Skeletal muscle tissue (tissue), 5 donors: Measurements from ENCODE around the gene GALNT9. TPM values are rescaled to one million over a fixed set of nuclear protein-coding genes. Genes with fewer than 3 reads are reported as not detected.
"Not testable (repeated sequence)": the region's sequence is repeated elsewhere in the genome, so short reads cannot be mapped to it uniquely, and the experiment has no call there.

Experiments
- H3K27ac ChIP-seq: one replicate; pipeline ENCODE4 v1.7.0; 2013; ENCODE audit warnings: mild to moderate bottlenecking, low read depth, low read length, inconsistent platforms
- H3K27me3 ChIP-seq, 3 donors: one replicate each; pipeline ENCODE4 v1.7.0; 2013; ENCODE audit warnings: low read length in 3 of 3; ENCODE audit not compliant: control insufficient read depth in 3 of 3, insufficient read depth in 3 of 3
- H3K36me3 ChIP-seq, 3 donors: one replicate each; pipeline ENCODE4 v1.7.0; 2013; ENCODE audit warnings: low read length in 3 of 3; ENCODE audit not compliant: control insufficient read depth in 3 of 3, insufficient read depth in 3 of 3
- H3K4me1 ChIP-seq, 3 donors: one replicate each; pipeline ENCODE4 v1.7.0; 2013; ENCODE audit warnings: low read length in 3 of 3, mild to moderate bottlenecking in 3 of 3; ENCODE audit not compliant: control insufficient read depth in 3 of 3, insufficient read depth in 3 of 3
- H3K4me3 ChIP-seq, 3 donors: one replicate each; pipeline ENCODE4 v1.7.0; 2013; ENCODE audit warnings: low read length in 3 of 3
- H3K9ac ChIP-seq, 3 donors: one replicate each; pipeline ENCODE4 v1.7.0; 2013; ENCODE audit warnings: low read length in 3 of 3, mild to moderate bottlenecking in 3 of 3, moderate library complexity in 2 of 3, low read depth in 1 of 3
- H3K9me3 ChIP-seq, 3 donors: one replicate each; pipeline ENCODE4 v1.7.0; 2013; ENCODE audit warnings: low read length in 3 of 3; ENCODE audit not compliant: control insufficient read depth in 3 of 3
- small RNA-seq: library from RNA; depleted of rRNA; stranded (forward); fragments of <200 nt; gene quantifications from one replicate; pipeline ENCODE3, GENCODE V24; 2014
- total RNA-seq: library from RNA; depleted of rRNA; stranded (reverse); fragments of >200 nt; gene quantifications from one replicate; pipeline ENCODE4 v1.2.3, GENCODE V29; 2014
- donor health status: Osteomylitis.

The GALNT9 gene
- total RNA-seq, 1 donor from 2014 or later = 0.52 TPM

DNA sequence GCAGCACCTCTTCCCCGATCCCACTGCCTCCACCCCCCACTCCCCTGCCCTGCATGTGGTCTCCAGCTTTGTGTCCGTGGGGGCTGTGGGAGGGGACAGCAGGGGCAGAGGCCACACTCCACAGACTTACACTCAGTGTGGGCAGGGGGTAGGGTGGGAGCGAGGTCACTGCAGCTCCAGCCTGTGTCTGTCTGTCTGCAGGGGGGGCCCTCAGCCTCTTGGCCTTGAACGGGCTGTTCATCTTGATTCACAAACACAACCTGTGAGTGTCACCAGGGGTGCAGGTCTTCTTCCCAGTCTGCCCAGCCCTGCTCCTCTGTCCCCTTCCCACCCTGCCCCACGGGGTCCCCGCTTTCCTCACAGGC is 178.6 kb downstream of the GALNT9 start:
- no peak overlapping the region for H3K27ac ChIP-seq
- H3K4me1 ChIP-seq = peaks cover 5 to 7% (median 6%) of the 10 kb centered on the region in 3 donors
- peaks cover 9 to 16% (median 15%) of the 10 kb centered on the region in 3 donors for H3K36me3 ChIP-seq
- no peak overlapping the region for H3K9ac ChIP-seq
- H3K4me3 ChIP-seq = no peak overlapping the region
- H3K27me3 ChIP-seq = peaks cover 0 to 3% (median 2%) of the 10 kb centered on the region in 3 donors
- H3K9me3 ChIP-seq = no peaks in the 10 kb centered on the region

DNA sequence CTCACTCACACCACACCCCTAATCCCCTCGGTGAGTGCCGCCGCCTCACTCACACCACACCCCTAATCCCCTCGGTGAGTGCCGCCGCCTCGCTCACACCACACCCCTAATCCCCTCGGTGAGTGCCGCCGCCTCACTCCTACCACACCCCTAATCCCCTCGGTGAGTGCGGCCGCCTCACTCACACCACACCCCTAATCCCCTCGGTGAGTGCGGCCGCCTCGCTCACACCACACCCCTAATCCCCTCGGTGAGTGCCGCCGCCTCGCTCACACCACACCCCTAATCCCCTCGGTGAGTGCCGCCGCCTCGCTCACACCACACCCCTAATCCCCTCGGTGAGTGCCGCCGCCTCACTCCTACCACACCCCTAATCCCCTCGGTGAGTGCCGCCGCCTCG is 179.9 kb downstream of the GALNT9 start:
- not testable (repeated sequence) for H3K27me3 ChIP-seq, H3K9ac ChIP-seq
- H3K36me3 ChIP-seq = peaks cover 9 to 19% (median 12%) of the 10 kb centered on the region in 3 donors

GRCh38 chr12:132148368-132149045 is 180.9 kb downstream of the GALNT9 start:
- H3K27ac ChIP-seq = no peak overlapping the region
- no peak overlapping the region for H3K4me3 ChIP-seq
- H3K9me3 ChIP-seq = no peaks in the 10 kb centered on the region
- no peaks in the 10 kb centered on the region for H3K27me3 ChIP-seq
- H3K4me1 ChIP-seq = peaks cover 9 to 13% (median 10%) of the 10 kb centered on the region in 3 donors
- H3K36me3 ChIP-seq = peaks cover 9 to 19% (median 12%) of the 10 kb centered on the region in 3 donors
- H3K9ac ChIP-seq = no peak overlapping the region

More for the DNA sequence above, 179.9 kb downstream of the GALNT9 start:
- H3K27ac ChIP-seq, H3K4me3 ChIP-seq, H3K9me3 ChIP-seq: not testable (repeated sequence)
- peaks cover 15 to 17% (median 17%) of the 10 kb centered on the region in 3 donors for H3K4me1 ChIP-seq

DNA sequence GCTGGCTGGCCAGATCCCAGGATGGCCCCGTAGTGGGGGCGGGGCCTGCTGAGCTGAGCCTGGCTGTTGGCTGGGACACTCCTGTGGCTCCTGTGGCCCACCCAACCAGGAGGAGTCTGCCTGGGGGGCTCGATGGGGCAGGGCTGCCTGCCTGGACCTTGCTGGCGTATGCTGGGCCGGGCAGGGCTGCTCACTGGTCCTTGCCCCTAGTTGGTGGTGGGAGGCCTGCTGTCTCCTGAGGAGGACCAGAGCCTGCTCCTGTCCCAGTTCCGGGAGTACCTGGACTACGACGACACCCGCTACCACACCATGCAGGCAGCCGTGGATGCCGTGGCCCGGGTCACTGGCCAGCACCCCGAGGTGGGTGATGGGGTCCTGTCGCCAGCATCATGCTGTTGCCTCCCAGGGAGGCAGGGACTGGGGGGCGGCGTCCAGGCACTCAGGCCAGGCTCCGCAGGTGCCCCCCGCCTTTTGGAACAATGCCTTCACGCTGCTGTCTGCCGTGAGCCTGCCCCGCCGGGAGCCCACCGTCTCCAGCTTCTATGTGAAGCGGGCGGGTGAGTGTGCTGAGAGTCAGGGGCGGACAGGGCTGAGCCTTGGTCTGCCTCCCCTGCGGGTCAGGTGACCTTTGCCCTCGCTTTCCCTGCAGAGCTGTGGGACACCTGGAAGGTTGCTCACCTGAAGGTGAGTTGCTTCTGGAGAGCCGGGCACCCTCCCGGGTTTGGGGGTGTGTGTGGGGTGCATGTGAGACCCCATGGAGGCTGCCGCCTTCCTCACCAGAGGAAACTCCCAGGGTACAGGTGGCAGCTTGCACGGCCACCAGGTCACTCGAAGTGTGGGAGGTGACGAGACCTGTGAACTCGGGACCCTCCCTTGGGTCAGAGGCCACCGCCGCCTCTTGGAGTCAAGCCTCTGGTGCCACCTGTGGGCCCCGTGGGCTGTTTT is 181.7 kb downstream of the GALNT9 start:
- peaks cover 9 to 19% (median 12%) of the 10 kb centered on the region in 3 donors for H3K36me3 ChIP-seq
- H3K9me3 ChIP-seq = no peaks in the 10 kb centered on the region
- H3K27me3 ChIP-seq = no peaks in the 10 kb centered on the region
- H3K9ac ChIP-seq = no peak overlapping the region
- H3K27ac ChIP-seq = no peak overlapping the region
- H3K4me1 ChIP-seq = peaks cover 17 to 21% (median 18%) of the 10 kb centered on the region in 3 donors
- no peak overlapping the region for H3K4me3 ChIP-seq

DNA sequence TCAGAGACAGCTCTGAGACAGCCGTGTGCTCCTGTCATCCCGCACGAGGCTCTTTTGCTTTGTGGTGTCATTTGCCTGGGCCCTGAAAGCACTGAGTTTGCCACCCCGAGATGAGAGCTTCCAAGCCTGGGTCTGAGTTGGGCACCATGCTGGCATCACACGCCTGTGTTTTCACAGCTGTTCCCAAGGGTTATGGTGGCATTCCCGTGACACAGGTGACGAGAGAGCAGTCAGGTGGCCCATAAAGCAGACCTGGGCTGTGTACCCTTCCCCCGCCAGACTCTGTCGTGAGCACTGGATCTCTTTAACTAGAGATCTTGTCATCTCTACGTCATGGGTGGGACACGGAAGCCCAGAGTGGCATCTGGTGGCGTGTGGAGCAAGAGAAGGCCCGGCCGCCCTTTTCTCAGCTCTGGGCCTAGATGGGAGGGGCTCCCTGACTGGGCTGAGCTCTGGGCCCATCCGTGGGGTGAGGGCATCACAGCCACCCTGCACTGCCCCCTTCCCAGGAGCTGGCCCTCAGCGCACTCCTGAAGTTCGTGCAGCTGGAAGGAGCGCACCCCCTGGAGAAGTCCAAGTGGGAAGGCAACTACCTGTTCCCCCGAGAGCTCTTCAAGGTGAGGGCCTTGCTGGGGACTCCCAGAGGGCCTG is 182.5 kb downstream of the GALNT9 start:
- Histone ChIP-seq H3K27ac (no peak overlapping the region), H3K27me3 (no peaks in the 10 kb centered on the region), H3K4me3 (no peak overlapping the region), H3K9ac (no peak overlapping the region), H3K9me3 (no peaks in the 10 kb centered on the region), H3K4me1 (peaks cover 21 to 29% (median 23%) of the 10 kb centered on the region in 3 donors), H3K36me3 (peaks cover 15 to 26% (median 20%) of the 10 kb centered on the region in 3 donors)

Small RNA genes lying within 50 kb of the gene (small RNA-seq; reads per million reads assigned to genes)
- gene AC138466.3 = not detected

Other genes starting within 250 kb of the GALNT9 start
- gene DDX51, start 185.3 kb downstream of the GALNT9 start, total RNA-seq = 8.4 TPM
- 5.7 TPM for gene NOC4L, start 185.1 kb downstream of the GALNT9 start, total RNA-seq
- gene FBRSL1, start 160.6 kb upstream of the GALNT9 start, total RNA-seq = 6.8 TPM